GM12891 (cell line): Measurements from ENCODE around the gene SLC16A11.

Experiments used
- POLR2AphosphoS5 ChIP-seq: IDR thresholded peaks from 2 replicates; pipeline ENCODE4 v1.6.1; 2011; ENCODE audit warnings: low read depth, low read length, control low read depth
- SPI1 ChIP-seq: IDR thresholded peaks from 2 replicates; pipeline ENCODE4 v1.6.1; 2011; ENCODE audit warnings: low read depth, low read length, control low read depth

DNA sequence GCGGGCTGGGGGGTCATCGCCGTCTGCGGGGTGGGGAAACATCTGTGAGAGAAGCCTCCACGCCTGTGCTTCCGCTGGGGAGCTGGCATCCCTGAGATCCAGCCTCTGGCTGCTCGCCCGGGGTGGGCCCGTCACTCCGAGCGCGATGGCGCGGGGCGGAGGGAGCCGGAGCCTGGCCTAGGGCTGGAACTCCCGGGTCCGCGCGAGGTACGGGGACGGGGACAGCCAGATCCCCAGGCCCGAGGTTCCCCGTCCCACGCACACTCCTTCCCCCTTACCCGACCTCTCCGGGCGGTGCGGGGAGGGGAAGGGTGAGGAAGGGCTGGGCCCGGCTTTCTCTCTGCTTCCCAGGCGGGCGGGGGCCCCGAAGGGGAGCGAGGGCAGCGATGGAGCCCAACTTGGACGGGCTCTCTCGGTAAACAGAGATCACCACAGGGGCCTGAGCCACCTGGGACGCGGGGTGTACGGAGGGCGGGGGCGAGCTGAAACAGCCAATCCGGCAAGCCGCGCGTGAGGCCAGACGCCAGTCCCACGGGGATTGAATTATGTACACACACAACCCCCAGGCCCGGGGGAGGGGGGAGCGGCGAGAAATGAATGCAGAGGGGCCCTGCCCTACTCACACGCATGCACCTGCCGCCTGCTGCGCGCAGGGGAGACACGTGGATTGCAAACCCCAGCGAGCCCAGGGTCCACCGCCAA, at the start of gene SLC16A11:
- TF ChIP-seq POLR2AphosphoS5 (no peak), SPI1 (no peak)
